HL-60 (cell line): ENCODE measurements around the gene SLC1A7.

Experiments used
- DNase-seq, 2 experiments: peaks; one replicate each; pipeline ENCODE4 v3.0.0-alpha.2; 2010 to 2020; ENCODE audit warnings: low read depth in 1 of 2, low spot score in 1 of 2
- H3K27ac ChIP-seq: fragments of 250-450 bp; sonication (Bioruptor Pico); replicated peaks from 2 replicates; pipeline ENCODE4 v1.5.1; 2020; ENCODE audit warnings: mild to moderate bottlenecking, moderate library complexity
- H3K27me3 ChIP-seq: fragments of 250-450 bp; sonication (Bioruptor Pico); 2 replicates; pipeline ENCODE4 v1.5.1; 2021; ENCODE audit warnings: mild to moderate bottlenecking, moderate library complexity; ENCODE audit not compliant: insufficient read depth, poor library complexity, severe bottlenecking
- H3K4me3 ChIP-seq: replicated peaks from 2 replicates; pipeline ENCODE4 v1.5.1; 2011; ENCODE audit warnings: mild to moderate bottlenecking, control low read depth, low read length; ENCODE audit not compliant: insufficient read depth
- CTCF ChIP-seq: IDR thresholded peaks from one replicate; pipeline ENCODE4 v1.5.1; 2011; ENCODE audit warnings: low read length, control low read depth, inconsistent platforms; ENCODE audit not compliant: insufficient read depth
- GABPA ChIP-seq: IDR thresholded peaks from 2 replicates; pipeline ENCODE4 v1.6.1; 2012; ENCODE audit warnings: low read depth
- POLR2AphosphoS5 ChIP-seq: IDR thresholded peaks from 2 replicates; pipeline ENCODE4 v1.6.1; 2012; ENCODE audit warnings: low read depth
- REST ChIP-seq: IDR thresholded peaks from 2 replicates; pipeline ENCODE4 v1.6.1; 2012; ENCODE audit warnings: low read depth; ENCODE audit not compliant: insufficient replicate concordance
- SPI1 ChIP-seq: IDR thresholded peaks from 2 replicates; pipeline ENCODE4 v1.6.1; 2012; ENCODE audit warnings: low read depth, mild to moderate bottlenecking, borderline replicate concordance

The SLC1A7 gene

GRCh38 chr1:53141487-53142055, 867 bp downstream of the SLC1A7 start:
- TF ChIP-seq GABPA (no peak), REST (no peak), CTCF (no peak), SPI1 (no peak), POLR2AphosphoS5 (no peak)
- no peak overlapping the region for H3K4me3 ChIP-seq
- no peak for DNase-seq
- H3K27ac ChIP-seq: no peak overlapping the region
- H3K27me3 ChIP-seq: no peaks in the 10 kb centered on the region

- no peak overlapping the region for H3K27ac ChIP-seq
- no peak overlapping the region for H3K4me3 ChIP-seq
- TF ChIP-seq GABPA (no peak), SPI1 (no peak), REST (no peak)
- H3K27me3 ChIP-seq: no peaks in the 10 kb centered on the region
- no peak for DNase-seq
Measured at GRCh38 chr1:53140451-53140850, 2.0 kb downstream of the SLC1A7 start.

GRCh38 chr1:53139951-53140361, 2.5 kb downstream of the SLC1A7 start:
- no peak for TF ChIP-seq POLR2AphosphoS5
- H3K27me3 ChIP-seq: no peaks in the 10 kb centered on the region

GRCh38 chr1:53138991-53139884, 3.2 kb downstream of the SLC1A7 start:
- no peak overlapping the region for H3K4me3 ChIP-seq
- no peak for DNase-seq
- no peak overlapping the region for H3K27ac ChIP-seq
- TF ChIP-seq REST (no peak), GABPA (no peak), POLR2AphosphoS5 (no peak), CTCF (no peak), SPI1 (no peak)
- H3K27me3 ChIP-seq: no peaks in the 10 kb centered on the region

More at GRCh38 chr1:53139951-53140361, 2.5 kb downstream of the SLC1A7 start:
- DNase-seq: no peak
- no peak overlapping the region for H3K27ac ChIP-seq
- no peak overlapping the region for H3K4me3 ChIP-seq
